Small intestine (tissue), 16 donors: ENCODE results near the gene MAP3K20. TPM values are rescaled to one million over a fixed set of nuclear protein-coding genes. Genes with fewer than 3 reads are reported as not detected.

Experiments used
- DNase-seq, 2 donors: peaks; one replicate each; pipeline versions ENCODE4 v3.0.0 to v3.0.0-alpha.2; 2013
- FAIRE-seq: peaks from 2 replicates; lab custom pipeline; 2012; peaks lifted over from hg19 to GRCh38; lab: Jason Lieb, UNC
- H3K27ac ChIP-seq, 3 donors: one replicate each; pipeline ENCODE4 v1.5.1; 2013; ENCODE audit warnings: low read length in 2 of 3, mild to moderate bottlenecking in 2 of 3, control low read depth in 1 of 3, inconsistent platforms in 1 of 3, low read depth in 1 of 3, moderate library complexity in 1 of 3
- H3K27me3 ChIP-seq, 3 donors: one replicate each; pipeline ENCODE4 v1.6.1; 2013; ENCODE audit warnings: low read length in 3 of 3, inconsistent platforms in 1 of 3; ENCODE audit not compliant: control insufficient read depth in 3 of 3, insufficient read depth in 3 of 3
- H3K36me3 ChIP-seq, 3 donors: one replicate each; pipeline ENCODE4 v1.6.1; 2013; ENCODE audit warnings: low read length in 3 of 3, inconsistent platforms in 1 of 3, low read depth in 1 of 3, mild to moderate bottlenecking in 1 of 3, moderate library complexity in 1 of 3; ENCODE audit not compliant: control insufficient read depth in 3 of 3, insufficient read depth in 2 of 3
- H3K4me1 ChIP-seq, 3 donors: one replicate each; pipeline ENCODE4 v1.6.1; 2013; ENCODE audit warnings: low read length in 2 of 3, inconsistent platforms in 1 of 3, low read depth in 1 of 3, mild to moderate bottlenecking in 1 of 3, moderate library complexity in 1 of 3; ENCODE audit not compliant: control insufficient read depth in 3 of 3, insufficient read depth in 2 of 3
- H3K4me3 ChIP-seq, 3 donors: one replicate each; pipeline ENCODE4 v1.5.1; 2013; ENCODE audit warnings: low read length in 3 of 3, control low read depth in 1 of 3, inconsistent platforms in 1 of 3, low read depth in 1 of 3, mild to moderate bottlenecking in 1 of 3, moderate library complexity in 1 of 3
- H3K9me3 ChIP-seq, 2 donors: one replicate each; pipeline ENCODE4 v1.6.1; 2013; ENCODE audit warnings: low read depth in 1 of 2, low read length in 1 of 2; ENCODE audit not compliant: control insufficient read depth in 2 of 2, insufficient read depth in 1 of 2
- WGBS, 3 donors: extraction: QIAGEN DNeasy Blood & Tissue Kit; methylation state at CpG; one replicate each; pipeline ENCODE4 v1.1.7; 2013; 5-methylcytosine and 5-hydroxymethylcytosine counted together
- long read RNA-seq, 10 donors: transcript quantifications; one replicate each; lab custom pipeline, GENCODE V29; 2026
- polyA plus RNA-seq, 4 donors: library from polyadenylated mRNA; stranded (reverse) in 3 of 4; unstranded in 1 of 4; fragments of 200-250 nt in 3 of 4; fragments of 120-200 nt in 1 of 4; gene quantifications; one replicate each; pipeline versions ENCODE4 v1.2.1 to v1.2.3, GENCODE V29; 2013
- donor health status: healthy with polysubstance abuse.
- donor health status: control.
- donor health status: control.
- donor health status: Bipolar disorder and iron deficiency.
- donor health status: healthy.

MAP3K20 gene
- polyA plus RNA-seq: 10 to 100 TPM in 2 of 4 donors, 1 to 10 TPM in 2; 2.0 to 24.5 (median 13.5) TPM
- long read RNA-seq, donor 1: 0 reads
- long read RNA-seq, donor 2, full-length matches to known transcripts: 3 of 3 reads
- long read RNA-seq, donor 2, partial matches to known transcripts: 0 of 3 reads
- long read RNA-seq, donor 2, other reads (novel, unspliced or antisense): 0 of 3 reads
- long read RNA-seq, donor 3, full-length matches to known transcripts: 1 of 1 reads
- long read RNA-seq, donor 3, partial matches to known transcripts: 0 of 1 reads
- long read RNA-seq, donor 3, other reads (novel, unspliced or antisense): 0 of 1 reads
- long read RNA-seq, donor 4, full-length matches to known transcripts: 1 of 1 reads
- long read RNA-seq, donor 4, partial matches to known transcripts: 0 of 1 reads
- long read RNA-seq, donor 4, other reads (novel, unspliced or antisense): 0 of 1 reads
- long read RNA-seq, donor 5, full-length matches to known transcripts: 1 of 1 reads
- long read RNA-seq, donor 5, partial matches to known transcripts: 0 of 1 reads
- long read RNA-seq, donor 5, other reads (novel, unspliced or antisense): 0 of 1 reads
- long read RNA-seq, donor 6, full-length matches to known transcripts: 4 of 4 reads
- long read RNA-seq, donor 6, partial matches to known transcripts: 0 of 4 reads
- long read RNA-seq, donor 6, other reads (novel, unspliced or antisense): 0 of 4 reads
- long read RNA-seq, donor 7: 0 reads
- long read RNA-seq, donor 8, full-length matches to known transcripts: 1 of 1 reads
- long read RNA-seq, donor 8, partial matches to known transcripts: 0 of 1 reads
- long read RNA-seq, donor 8, other reads (novel, unspliced or antisense): 0 of 1 reads
- long read RNA-seq, donor 9: 0 reads
- long read RNA-seq, donor 10, full-length matches to known transcripts: 5 of 25 reads
- long read RNA-seq, donor 10, partial matches to known transcripts: 20 of 25 reads
- long read RNA-seq, donor 10, other reads (novel, unspliced or antisense): 0 of 25 reads

GRCh38 chr2:173075781-173076580 is at the start of gene MAP3K20:
Gene MAP3K20 (plus strand): TSS chr2:173075846. CDS start chr2:173091032, 15,186 bp downstream.
- peak within 1 kb of the TSS; percentile 83 to 93 (median 87) for H3K4me3 ChIP-seq
- peaks cover 0 to 6% of the 10 kb centered on the region in 2 donors for H3K9me3 ChIP-seq
- 0 to 1% (median 1%) methylated on average over 39 to 106 of the region's 106 CpGs for WGBS, 3 donors
- no peaks in the 10 kb centered on the region for H3K36me3 ChIP-seq
- peaks cover 0 to 6% (median 3%) of the 10 kb centered on the region in 3 donors for H3K4me1 ChIP-seq
- DNase-seq (peak; percentile 65 to 88), FAIRE-seq (no peak)
- no peaks in the 10 kb centered on the region for H3K27me3 ChIP-seq
- H3K27ac ChIP-seq: peak within 1 kb of the TSS; percentile 50 to 94 (median 91)

- FAIRE-seq (no peak), DNase-seq (no peak)
- Histone ChIP-seq H3K4me1 (peaks cover 0 to 15% (median 2%) of the 10 kb centered on the region in 3 donors), H3K36me3 (peaks cover 0 to 3% (median 0%) of the 10 kb centered on the region in 3 donors), H3K4me3 (no peak overlapping the region), H3K27ac (no peak overlapping the region), H3K27me3 (no peaks in the 10 kb centered on the region), H3K9me3 (no peaks in the 10 kb centered on the region)
- 91 to 100% (median 92%) methylated on average over 1 of the region's 1 CpG for WGBS, 3 donors
Measured at GRCh38 chr2:173026479-173026878, 49.2 kb upstream of the MAP3K20 start.

DNA sequence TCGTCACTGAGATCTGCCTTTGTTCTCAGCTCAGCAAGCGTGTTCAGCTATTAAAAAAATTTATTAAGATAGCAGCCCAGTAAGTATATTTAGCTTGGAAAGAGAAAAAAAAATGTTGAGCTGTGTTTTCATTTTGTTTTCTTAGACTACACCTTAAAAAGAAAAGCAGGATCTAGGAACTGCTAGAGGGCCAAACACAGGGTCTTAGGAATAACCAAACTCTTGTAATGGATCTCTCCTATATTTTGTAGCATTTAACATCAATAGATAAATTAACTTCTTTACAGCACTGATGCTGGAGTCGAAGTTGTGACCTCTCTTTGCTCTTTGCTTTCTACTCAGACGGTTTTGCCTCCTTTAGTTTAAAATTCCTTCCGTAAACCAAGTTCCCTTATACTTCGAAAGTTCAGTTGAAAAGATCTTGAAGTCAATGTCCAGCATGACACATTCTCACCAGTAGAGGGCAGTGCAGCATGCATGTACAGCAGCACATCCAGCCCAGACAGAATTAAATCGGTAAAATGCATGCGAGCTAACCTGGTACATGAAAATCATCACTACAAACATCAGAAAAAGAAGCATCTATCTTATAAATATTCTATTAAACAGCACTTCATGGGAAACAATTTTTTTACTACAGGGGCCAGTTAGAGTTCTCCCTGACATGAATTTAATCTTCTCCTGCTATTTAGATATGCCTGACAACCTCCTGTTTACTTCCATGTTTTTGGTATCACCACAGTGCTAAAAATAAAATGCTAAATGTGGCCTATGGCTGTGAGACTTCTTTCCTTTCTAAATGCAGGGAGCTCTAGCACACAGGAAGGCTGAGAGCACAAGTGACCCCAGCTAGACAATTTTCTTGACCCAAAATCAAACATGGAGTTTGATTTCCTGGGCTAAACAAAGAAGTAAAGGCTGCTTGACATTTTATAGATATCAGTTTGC is 48.2 kb upstream of the MAP3K20 start:
- Histone ChIP-seq H3K4me1 (peaks cover 0 to 15% (median 2%) of the 10 kb centered on the region in 3 donors), H3K27ac (peak overlapping the region in 1 of 3 donors; percentile 49), H3K4me3 (no peak overlapping the region), H3K36me3 (peaks cover 0 to under 1% (median 0%) of the 10 kb centered on the region in 3 donors), H3K9me3 (no peaks in the 10 kb centered on the region), H3K27me3 (no peaks in the 10 kb centered on the region)
- DNase-seq (peak; percentile 85 to 91), FAIRE-seq (peak; percentile 5)
- WGBS, 3 donors: 21 to 24% (median 24%) methylated on average over 8 of the region's 8 CpGs

GRCh38 chr2:173028141-173028540 is 47.5 kb upstream of the MAP3K20 start:
- peaks cover 0 to 15% (median 2%) of the 10 kb centered on the region in 3 donors for H3K4me1 ChIP-seq
- DNase-seq (no peak), FAIRE-seq (no peak)
- H3K27me3 ChIP-seq: no peaks in the 10 kb centered on the region
- WGBS, 3 donors: 42 to 70% (median 59%) methylated on average over 1 of the region's 1 CpG
- no peaks in the 10 kb centered on the region for H3K9me3 ChIP-seq
- no peaks in the 10 kb centered on the region for H3K36me3 ChIP-seq
- H3K4me3 ChIP-seq: no peak overlapping the region
- peak overlapping the region in 2 of 3 donors; percentile 42 to 49 for H3K27ac ChIP-seq

DNA sequence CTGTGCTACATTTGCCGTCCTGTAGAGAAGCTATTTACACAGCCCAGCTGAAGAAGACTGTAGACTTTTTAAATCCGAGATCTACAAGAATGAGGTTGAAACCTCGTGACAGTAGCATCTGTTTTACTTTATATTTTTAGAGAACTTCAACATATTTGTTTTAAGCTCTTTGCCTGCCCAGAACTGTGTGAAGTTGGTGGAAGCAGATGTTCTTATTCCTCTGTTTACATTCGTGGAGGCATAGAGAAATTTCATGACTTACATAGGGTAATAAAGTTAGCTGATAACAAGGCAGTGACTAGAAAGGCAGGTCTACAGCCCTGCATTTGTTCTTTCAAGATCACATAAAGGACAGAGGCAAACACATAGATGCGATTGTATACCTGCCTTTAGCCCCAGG is 47.0 kb upstream of the MAP3K20 start:
- Histone ChIP-seq H3K4me3 (no peak overlapping the region), H3K4me1 (peaks cover 0 to 15% (median 2%) of the 10 kb centered on the region in 3 donors), H3K27ac (peak overlapping the region in 1 of 3 donors; percentile 49), H3K36me3 (no peaks in the 10 kb centered on the region), H3K27me3 (no peaks in the 10 kb centered on the region), H3K9me3 (no peaks in the 10 kb centered on the region)
- peak; percentile 72 to 73 for DNase-seq
- 14 to 40% (median 24%) methylated on average over 5 of the region's 5 CpGs for WGBS, 3 donors
- no peak for FAIRE-seq

DNA sequence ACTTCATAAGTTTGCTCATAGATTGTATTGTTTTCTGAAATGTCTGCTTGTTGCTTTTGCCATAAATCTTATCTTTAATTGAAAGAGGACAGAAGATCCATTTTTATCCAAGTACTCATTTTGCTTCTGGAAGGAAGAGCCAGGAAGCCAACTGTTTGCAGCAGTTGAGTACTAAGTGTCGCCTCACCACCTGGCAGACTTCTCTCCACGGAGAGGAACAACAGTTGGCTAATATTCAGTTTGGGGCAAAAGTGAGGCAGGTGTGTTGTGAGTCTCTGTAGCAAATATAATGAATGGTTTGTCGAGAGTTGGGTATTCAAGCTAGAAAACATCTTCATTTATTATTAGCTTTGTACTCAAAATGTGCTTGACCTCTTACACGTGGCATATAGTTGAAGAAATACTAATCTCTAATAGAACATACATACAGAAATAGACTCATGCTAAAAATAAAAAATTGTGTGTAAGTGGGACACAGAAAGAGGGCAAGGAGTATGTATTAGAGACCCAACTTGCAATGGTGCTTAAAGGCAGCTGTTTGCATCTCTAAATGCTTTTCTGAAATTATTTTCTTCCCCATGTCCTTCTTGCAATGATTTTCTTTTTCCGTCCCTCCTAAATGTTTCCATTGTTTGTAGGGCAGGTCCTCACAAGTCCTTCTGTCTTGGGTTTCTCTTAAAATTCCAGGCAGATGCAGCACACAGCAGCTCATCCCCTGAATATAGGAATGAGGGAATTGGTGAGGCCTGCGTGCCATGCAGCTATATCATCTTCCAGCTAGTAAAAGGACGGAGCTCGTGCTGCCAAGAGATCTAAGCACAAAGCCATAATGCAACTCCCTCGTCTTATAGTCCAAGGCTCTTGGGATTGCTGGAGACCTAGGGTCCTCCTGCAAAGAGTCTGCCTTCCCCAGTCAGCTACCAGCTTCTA is 44.8 kb upstream of the MAP3K20 start:
- WGBS, 3 donors: 78 to 83% (median 79%) methylated on average over 9 of the region's 9 CpGs
- DNase-seq (no peak), FAIRE-seq (no peak)
- H3K4me3 ChIP-seq: no peak overlapping the region
- no peak overlapping the region for H3K27ac ChIP-seq
- H3K27me3 ChIP-seq: no peaks in the 10 kb centered on the region
- peaks cover 0 to 17% (median 2%) of the 10 kb centered on the region in 3 donors for H3K4me1 ChIP-seq
- H3K9me3 ChIP-seq: no peaks in the 10 kb centered on the region
- peaks cover 0 to 2% (median 0%) of the 10 kb centered on the region in 3 donors for H3K36me3 ChIP-seq
